Measurements from ENCODE around the gene HNRNPUL1.
"Not testable (repeated sequence)": the region's sequence is repeated elsewhere in the genome, so short reads cannot be mapped to it uniquely, and the experiment has no call there.

The HNRNPUL1 gene

DNA sequence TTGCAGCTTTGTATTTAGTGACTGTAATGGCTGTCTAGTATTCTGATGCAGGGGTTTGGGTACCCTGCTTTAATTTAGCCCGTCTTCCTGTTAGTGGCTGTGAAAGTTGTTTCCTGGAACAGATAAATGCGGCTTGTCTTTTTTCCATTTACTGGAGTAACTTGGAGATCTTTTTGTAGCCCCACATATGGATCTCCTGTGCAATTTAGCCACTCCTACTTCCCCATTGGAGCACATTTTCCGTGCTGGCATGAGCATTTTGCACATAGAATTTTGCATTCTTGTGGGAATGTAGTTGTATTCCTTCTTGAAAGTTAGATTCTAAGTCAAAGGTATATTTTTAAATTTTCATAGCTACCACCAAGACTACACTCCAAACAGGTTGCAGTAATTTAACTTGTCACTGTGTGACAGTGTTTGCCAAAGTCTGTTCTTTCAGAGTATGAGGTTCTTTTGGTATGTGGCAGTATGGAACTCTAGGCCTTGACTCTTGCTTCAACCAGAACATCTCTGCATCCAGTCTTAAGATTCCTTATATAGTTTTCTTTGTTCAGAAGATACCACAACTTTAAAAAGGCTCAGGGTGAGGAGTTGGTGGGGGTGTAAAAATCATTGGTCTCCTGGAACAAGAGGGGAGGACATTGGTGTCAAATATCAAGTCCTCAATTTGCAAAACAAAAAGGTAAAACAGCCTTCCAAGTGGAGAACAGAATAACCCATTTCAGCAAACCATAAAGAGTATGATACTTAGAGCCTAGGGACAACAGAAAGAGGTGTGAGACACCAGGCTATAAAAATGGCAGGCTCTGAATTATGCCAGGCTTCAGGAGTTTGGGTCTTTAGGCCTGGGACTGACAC is 24.7 kb downstream of the HNRNPUL1 start:
- Histone ChIP-seq H3K9me2 (ENCODE audit: low read depth, low read length) (no peaks in the 10 kb centered on the region), H3F3A (ENCODE audit: insufficient read depth, low read length) (no peaks in the 10 kb centered on the region), H3K4me2 (ENCODE audit: low read length) (no peak overlapping the region), H2AFZ (ENCODE audit: low read length) (no peak overlapping the region), H4K20me1 (ENCODE audit: insufficient read depth, low read length) (no peaks in the 10 kb centered on the region), H3K36me3 (ENCODE audit: insufficient read depth, low read length) (peaks cover 96% of the 10 kb centered on the region), H3K4me3 (ENCODE audit: low read depth, low read length, poor library complexity, severe bottlenecking) (no peak overlapping the region), H3K4me1 (ENCODE audit: insufficient read depth, low read length, severe bottlenecking) (no peaks in the 10 kb centered on the region), H3K79me2 (ENCODE audit: insufficient read depth, low read length) (no peaks in the 10 kb centered on the region), H3K27me3 (ENCODE audit: insufficient read depth, low read length) (no peaks in the 10 kb centered on the region), H3K9me3 (ENCODE audit: low read length) (no peaks in the 10 kb centered on the region), H3K9ac (ENCODE audit: low read length) (no peak overlapping the region), H3K27ac (ENCODE audit: low read depth, low read length, poor library complexity, severe bottlenecking) (no peak overlapping the region)
- TF ChIP-seq EZH2 (IDR thresholded peaks at IDR 0.05; ENCODE audit: borderline replicate concordance, low read length) = no peak
- TF ChIP-seq, protein P1, sequence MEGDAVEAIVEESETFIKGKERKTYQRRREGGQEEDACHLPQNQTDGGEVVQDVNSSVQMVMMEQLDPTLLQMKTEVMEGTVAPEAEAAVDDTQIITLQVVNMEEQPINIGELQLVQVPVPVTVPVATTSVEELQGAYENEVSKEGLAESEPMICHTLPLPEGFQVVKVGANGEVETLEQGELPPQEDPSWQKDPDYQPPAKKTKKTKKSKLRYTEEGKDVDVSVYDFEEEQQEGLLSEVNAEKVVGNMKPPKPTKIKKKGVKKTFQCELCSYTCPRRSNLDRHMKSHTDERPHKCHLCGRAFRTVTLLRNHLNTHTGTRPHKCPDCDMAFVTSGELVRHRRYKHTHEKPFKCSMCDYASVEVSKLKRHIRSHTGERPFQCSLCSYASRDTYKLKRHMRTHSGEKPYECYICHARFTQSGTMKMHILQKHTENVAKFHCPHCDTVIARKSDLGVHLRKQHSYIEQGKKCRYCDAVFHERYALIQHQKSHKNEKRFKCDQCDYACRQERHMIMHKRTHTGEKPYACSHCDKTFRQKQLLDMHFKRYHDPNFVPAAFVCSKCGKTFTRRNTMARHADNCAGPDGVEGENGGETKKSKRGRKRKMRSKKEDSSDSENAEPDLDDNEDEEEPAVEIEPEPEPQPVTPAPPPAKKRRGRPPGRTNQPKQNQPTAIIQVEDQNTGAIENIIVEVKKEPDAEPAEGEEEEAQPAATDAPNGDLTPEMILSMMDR (IDR thresholded peaks at IDR 0.05; ENCODE audit: low read length) = no peak

DNA sequence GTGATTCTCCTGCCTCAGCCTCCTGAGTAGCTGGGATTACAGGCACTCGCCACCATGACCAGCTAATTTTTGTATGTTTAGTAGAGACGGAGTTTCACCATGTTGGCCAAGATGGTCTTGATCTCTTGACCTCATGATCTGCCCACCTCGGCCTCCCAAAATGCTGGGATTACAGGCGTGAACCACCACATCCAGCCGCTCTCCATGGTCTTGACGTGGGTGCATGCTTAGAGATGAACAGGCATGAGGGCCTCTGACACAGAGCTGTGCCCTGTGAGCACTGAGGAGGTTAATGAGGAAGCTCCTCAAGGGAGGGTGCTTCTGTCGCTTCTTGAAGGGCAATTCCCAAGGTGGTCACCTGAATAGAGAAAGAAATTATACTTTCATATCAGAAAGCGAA is 25.6 kb downstream of the HNRNPUL1 start:
- H4K20me1 ChIP-seq (ENCODE audit: insufficient read depth, low read length); H3K79me2 ChIP-seq (ENCODE audit: insufficient read depth, low read length): not testable (repeated sequence)
- peaks cover 96% of the 10 kb centered on the region for H3K36me3 ChIP-seq (ENCODE audit: insufficient read depth, low read length)

DNA sequence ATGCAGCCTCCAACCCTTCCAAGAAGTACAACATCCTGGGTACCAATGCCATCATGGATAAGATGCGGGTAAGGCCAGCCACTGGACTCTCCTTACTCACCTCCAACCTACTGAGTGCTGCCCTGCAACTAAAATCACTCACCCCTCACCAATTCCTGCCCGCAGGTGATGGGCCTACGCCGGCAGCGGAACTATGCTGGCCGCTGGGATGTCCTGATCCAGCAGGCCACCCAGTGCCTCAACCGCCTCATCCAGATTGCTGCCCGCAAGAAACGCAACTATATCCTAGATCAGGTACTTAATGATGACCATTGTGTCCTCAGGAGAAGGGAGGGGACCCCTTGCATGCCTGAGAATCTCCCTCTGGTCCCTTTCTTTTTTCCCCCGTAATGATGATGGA is 30.2 kb downstream of the HNRNPUL1 start:
- TF ChIP-seq, protein P1 (IDR thresholded peaks at IDR 0.05; ENCODE audit: low read length) = no peak
- TF ChIP-seq EZH2 (IDR thresholded peaks at IDR 0.05; ENCODE audit: borderline replicate concordance, low read length) = no peak
- H3K27me3 ChIP-seq (ENCODE audit: insufficient read depth, low read length) = no peaks in the 10 kb centered on the region
- H3K4me3 ChIP-seq (ENCODE audit: low read depth, low read length, poor library complexity, severe bottlenecking) = no peak overlapping the region
- no peaks in the 10 kb centered on the region for H3K9me2 ChIP-seq (ENCODE audit: low read depth, low read length)
- H3K9me3 ChIP-seq (ENCODE audit: low read length) = no peaks in the 10 kb centered on the region
- no peaks in the 10 kb centered on the region for H4K20me1 ChIP-seq (ENCODE audit: insufficient read depth, low read length)
- H3K9ac ChIP-seq (ENCODE audit: low read length) = no peak overlapping the region
- H3K79me2 ChIP-seq (ENCODE audit: insufficient read depth, low read length) = no peaks in the 10 kb centered on the region
- no peak overlapping the region for H3K27ac ChIP-seq (ENCODE audit: low read depth, low read length, poor library complexity, severe bottlenecking)
- no peak overlapping the region for H3K4me2 ChIP-seq (ENCODE audit: low read length)
- H2AFZ ChIP-seq (ENCODE audit: low read length) = no peak overlapping the region
- no peaks in the 10 kb centered on the region for H3F3A ChIP-seq (ENCODE audit: insufficient read depth, low read length)
- H3K4me1 ChIP-seq (ENCODE audit: insufficient read depth, low read length, severe bottlenecking) = peaks cover 43% of the 10 kb centered on the region
- peaks cover 100% of the 10 kb centered on the region for H3K36me3 ChIP-seq (ENCODE audit: insufficient read depth, low read length)

More for the DNA sequence above, 25.6 kb downstream of the HNRNPUL1 start:
- not testable (repeated sequence) for H3K9ac ChIP-seq (ENCODE audit: low read length); H2AFZ ChIP-seq (ENCODE audit: low read length); H3K9me2 ChIP-seq (ENCODE audit: low read depth, low read length); H3F3A ChIP-seq (ENCODE audit: insufficient read depth, low read length); H3K27ac ChIP-seq (ENCODE audit: low read depth, low read length, poor library complexity, severe bottlenecking); H3K4me3 ChIP-seq (ENCODE audit: low read depth, low read length, poor library complexity, severe bottlenecking); H3K4me1 ChIP-seq (ENCODE audit: insufficient read depth, low read length, severe bottlenecking); H3K9me3 ChIP-seq (ENCODE audit: low read length); H3K4me2 ChIP-seq (ENCODE audit: low read length); H3K27me3 ChIP-seq (ENCODE audit: insufficient read depth, low read length)

DNA sequence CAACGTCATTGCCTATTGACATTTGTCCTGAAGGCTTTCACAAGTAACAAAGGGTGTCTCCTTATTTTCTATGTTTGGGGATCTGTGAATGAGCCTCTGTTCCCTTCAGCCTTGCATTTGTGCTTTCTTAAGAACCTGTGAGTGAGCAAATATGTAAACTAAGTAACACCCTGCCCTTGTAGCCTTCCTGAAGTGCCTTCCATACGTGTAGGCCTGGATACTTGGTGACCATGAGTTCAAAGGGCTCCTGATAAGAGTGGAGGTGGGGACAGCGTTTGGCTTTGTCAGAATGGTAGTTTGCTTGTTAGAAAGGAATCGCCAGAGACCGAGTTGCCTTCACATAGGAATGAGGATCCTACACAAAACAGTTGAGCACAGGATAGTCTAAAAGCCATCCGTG is 31.3 kb downstream of the HNRNPUL1 start:
- no peak for TF ChIP-seq EZH2 (IDR thresholded peaks at IDR 0.05; ENCODE audit: borderline replicate concordance, low read length)
- TF ChIP-seq, protein P1 (IDR thresholded peaks at IDR 0.05; ENCODE audit: low read length) = no peak
- no peak overlapping the region for H3K9ac ChIP-seq (ENCODE audit: low read length)
- peaks cover 100% of the 10 kb centered on the region for H3K36me3 ChIP-seq (ENCODE audit: insufficient read depth, low read length)
- H3K4me3 ChIP-seq (ENCODE audit: low read depth, low read length, poor library complexity, severe bottlenecking) = no peak overlapping the region
- no peak overlapping the region for H2AFZ ChIP-seq (ENCODE audit: low read length)
- no peaks in the 10 kb centered on the region for H4K20me1 ChIP-seq (ENCODE audit: insufficient read depth, low read length)
- H3F3A ChIP-seq (ENCODE audit: insufficient read depth, low read length) = no peaks in the 10 kb centered on the region
- H3K4me2 ChIP-seq (ENCODE audit: low read length) = no peak overlapping the region
- H3K4me1 ChIP-seq (ENCODE audit: insufficient read depth, low read length, severe bottlenecking) = peaks cover 46% of the 10 kb centered on the region
- no peak overlapping the region for H3K27ac ChIP-seq (ENCODE audit: low read depth, low read length, poor library complexity, severe bottlenecking)
- H3K27me3 ChIP-seq (ENCODE audit: insufficient read depth, low read length) = no peaks in the 10 kb centered on the region
- H3K9me3 ChIP-seq (ENCODE audit: low read length) = no peaks in the 10 kb centered on the region
- H3K79me2 ChIP-seq (ENCODE audit: insufficient read depth, low read length) = no peaks in the 10 kb centered on the region
- no peaks in the 10 kb centered on the region for H3K9me2 ChIP-seq (ENCODE audit: low read depth, low read length)
